HUES6 (cell line): Measurements from ENCODE around the gene FBXW9.

ENCODE experiments used
- H3K27ac ChIP-seq: 2 replicates; pipeline ENCODE4 v1.7.0; 2013; ENCODE audit warnings: low read depth, mild to moderate bottlenecking, low read length, inconsistent platforms
- H3K27me3 ChIP-seq: 2 replicates; pipeline ENCODE4 v1.6.1; 2013; ENCODE audit warnings: low read length; ENCODE audit not compliant: control insufficient read depth, insufficient read depth
- H3K36me3 ChIP-seq: 2 replicates; pipeline ENCODE4 v1.6.1; 2013; ENCODE audit warnings: low read length; ENCODE audit not compliant: control insufficient read depth, insufficient read depth
- H3K4me1 ChIP-seq: 2 replicates; pipeline ENCODE4 v1.6.1; 2013; ENCODE audit warnings: low read length; ENCODE audit not compliant: control insufficient read depth, insufficient read depth
- H3K4me3 ChIP-seq: 2 replicates; pipeline ENCODE4 v1.5.1; 2013; ENCODE audit warnings: low read depth, low read length
- H3K9ac ChIP-seq: one replicate; pipeline ENCODE4 v1.6.1; 2013; ENCODE audit warnings: mild to moderate bottlenecking, low read length
- H3K9me3 ChIP-seq: 2 replicates; pipeline ENCODE4 v1.6.1; 2013; ENCODE audit warnings: low read depth, low read length; ENCODE audit not compliant: control insufficient read depth, insufficient read depth

Gene FBXW9

GRCh38 chr19:12666265-12667048, 30.0 kb downstream of the FBXW9 start, which contains the start of the genes MAN2B1 and WDR83:
Gene MAN2B1, minus strand, starts transcription at chr19:12666742. Its CDS starts 41 bp downstream, at chr19:12666701.
Gene WDR83, plus strand, starts transcription at chr19:12666807. Its CDS starts 2,984 bp downstream, at chr19:12669791.
- Histone ChIP-seq H3K9me3 (no peaks in the 10 kb centered on the region), H3K9ac (peak within 1 kb of the TSS; percentile 82), H3K4me1 (peaks cover 15% of the 10 kb centered on the region), H3K27ac (peak within 1 kb of the TSS; percentile 19; the same call in 1 of the 2 replicates), H3K36me3 (peaks cover 22% of the 10 kb centered on the region), H3K27me3 (no peaks in the 10 kb centered on the region), H3K4me3 (peak within 1 kb of the TSS; percentile 83)

GRCh38 chr19:12665671-12666264, 30.7 kb downstream of the FBXW9 start:
- peak overlapping the region; percentile 83 for H3K4me3 ChIP-seq
- no peaks in the 10 kb centered on the region for H3K9me3 ChIP-seq
- H3K4me1 ChIP-seq = peaks cover 15% of the 10 kb centered on the region
- peaks cover 29% of the 10 kb centered on the region for H3K36me3 ChIP-seq
- H3K27me3 ChIP-seq = no peaks in the 10 kb centered on the region
- H3K27ac ChIP-seq = no peak overlapping the region
- H3K9ac ChIP-seq = peak overlapping the region; percentile 82

GRCh38 chr19:12665281-12665573, 31.2 kb downstream of the FBXW9 start:
- Histone ChIP-seq H3K27ac (no peak overlapping the region), H3K36me3 (peaks cover 34% of the 10 kb centered on the region), H3K9me3 (no peaks in the 10 kb centered on the region)

GRCh38 chr19:12664406-12665280, 31.8 kb downstream of the FBXW9 start:
- H3K27ac ChIP-seq = no peak overlapping the region
- no peak overlapping the region for H3K9ac ChIP-seq
- peaks cover 8% of the 10 kb centered on the region for H3K4me1 ChIP-seq
- peaks cover 38% of the 10 kb centered on the region for H3K36me3 ChIP-seq
- no peak overlapping the region for H3K4me3 ChIP-seq
- H3K9me3 ChIP-seq = no peaks in the 10 kb centered on the region
- no peaks in the 10 kb centered on the region for H3K27me3 ChIP-seq

More at GRCh38 chr19:12665281-12665573, 31.2 kb downstream of the FBXW9 start:
- no peak overlapping the region for H3K4me3 ChIP-seq
- no peak overlapping the region for H3K9ac ChIP-seq
- peaks cover 10% of the 10 kb centered on the region for H3K4me1 ChIP-seq
- H3K27me3 ChIP-seq = no peaks in the 10 kb centered on the region

- Histone ChIP-seq H3K4me3 (no peak overlapping the region), H3K27me3 (no peaks in the 10 kb centered on the region), H3K9ac (no peak overlapping the region), H3K9me3 (no peaks in the 10 kb centered on the region), H3K4me1 (peaks cover 7% of the 10 kb centered on the region), H3K36me3 (peaks cover 50% of the 10 kb centered on the region), H3K27ac (no peak overlapping the region)
Observed at GRCh38 chr19:12660980-12661379, 35.5 kb downstream of the FBXW9 start.

GRCh38 chr19:12657966-12658365, 38.5 kb downstream of the FBXW9 start:
- no peaks in the 10 kb centered on the region for H3K9me3 ChIP-seq
- no peak overlapping the region for H3K27ac ChIP-seq
- no peaks in the 10 kb centered on the region for H3K4me1 ChIP-seq
- H3K4me3 ChIP-seq = no peak overlapping the region
- H3K27me3 ChIP-seq = no peaks in the 10 kb centered on the region
- no peak overlapping the region for H3K9ac ChIP-seq
- H3K36me3 ChIP-seq = peaks cover 48% of the 10 kb centered on the region

GRCh38 chr19:12656899-12657571, 39.4 kb downstream of the FBXW9 start:
- Histone ChIP-seq H3K4me3 (peak overlapping the region; percentile 27; the same call in 1 of the 2 replicates), H3K9me3 (no peaks in the 10 kb centered on the region), H3K4me1 (no peaks in the 10 kb centered on the region), H3K9ac (no peak overlapping the region), H3K27me3 (no peaks in the 10 kb centered on the region), H3K27ac (no peak overlapping the region), H3K36me3 (peaks cover 48% of the 10 kb centered on the region)

- no peaks in the 10 kb centered on the region for H3K9me3 ChIP-seq
- H3K4me3 ChIP-seq = no peak overlapping the region
- no peak overlapping the region for H3K27ac ChIP-seq
- H3K9ac ChIP-seq = no peak overlapping the region
- H3K27me3 ChIP-seq = no peaks in the 10 kb centered on the region
- H3K36me3 ChIP-seq = peaks cover 36% of the 10 kb centered on the region
- no peaks in the 10 kb centered on the region for H3K4me1 ChIP-seq
Observed at GRCh38 chr19:12655546-12655945, 40.9 kb downstream of the FBXW9 start.

GRCh38 chr19:12652219-12652618, 44.2 kb downstream of the FBXW9 start:
- Histone ChIP-seq H3K4me3 (no peak overlapping the region), H3K27me3 (no peaks in the 10 kb centered on the region), H3K27ac (no peak overlapping the region), H3K36me3 (peaks cover 25% of the 10 kb centered on the region), H3K9me3 (no peaks in the 10 kb centered on the region), H3K4me1 (no peaks in the 10 kb centered on the region), H3K9ac (no peak overlapping the region)

GRCh38 chr19:12649941-12650340, 46.5 kb downstream of the FBXW9 start:
- no peaks in the 10 kb centered on the region for H3K4me1 ChIP-seq
- H3K9me3 ChIP-seq = no peaks in the 10 kb centered on the region
- H3K4me3 ChIP-seq = no peak overlapping the region
- H3K27me3 ChIP-seq = no peaks in the 10 kb centered on the region
- no peak overlapping the region for H3K27ac ChIP-seq
- H3K36me3 ChIP-seq = peaks cover 8% of the 10 kb centered on the region
- no peak overlapping the region for H3K9ac ChIP-seq
